Kidney epithelial cell (primary cell): ENCODE results near the gene SUN1. TPM values are rescaled to one million over a fixed set of nuclear protein-coding genes. Genes with fewer than 3 reads are reported as not detected.

Source experiments
- DNase-seq: peaks from one replicate; pipeline ENCODE4 v3.0.0-alpha.2; 2010; ENCODE audit warnings: low read depth
- H3K27me3 ChIP-seq: 2 replicates; pipeline ENCODE4 v1.6.0; 2011; ENCODE audit warnings: low read length; ENCODE audit not compliant: control insufficient read depth, insufficient read depth
- H3K36me3 ChIP-seq: 2 replicates; pipeline ENCODE4 v1.5.1; 2011; ENCODE audit warnings: low read length; ENCODE audit not compliant: control insufficient read depth, insufficient read depth
- H3K4me3 ChIP-seq: 2 replicates; pipeline ENCODE4 v1.5.1; 2011; ENCODE audit warnings: low read depth, mild to moderate bottlenecking, control low read depth, low read length
- CTCF ChIP-seq: IDR thresholded peaks from 2 replicates; pipeline ENCODE4 v1.5.1; 2011; ENCODE audit warnings: mild to moderate bottlenecking, moderate library complexity, low read length, control low read depth, inconsistent platforms; ENCODE audit not compliant: insufficient read depth, poor library complexity, severe bottlenecking
- total RNA-seq: library from RNA; depleted of rRNA; stranded (reverse); fragments of >200 nt; gene quantifications from 2 replicates; pipeline ENCODE4 v1.2.3, GENCODE V29; 2015

SUN1 gene
- total RNA-seq, 1 donor from 2014 or later: 192 TPM

- no peak for DNase-seq
- no peak for TF ChIP-seq CTCF
- Histone ChIP-seq H3K36me3 (peaks cover 2% of the 10 kb centered on the region), H3K27me3 (no peaks in the 10 kb centered on the region), H3K4me3 (no peak overlapping the region)
Observed at GRCh38 chr7:884191-885003, 52.1 kb downstream of the SUN1 start.

DNA sequence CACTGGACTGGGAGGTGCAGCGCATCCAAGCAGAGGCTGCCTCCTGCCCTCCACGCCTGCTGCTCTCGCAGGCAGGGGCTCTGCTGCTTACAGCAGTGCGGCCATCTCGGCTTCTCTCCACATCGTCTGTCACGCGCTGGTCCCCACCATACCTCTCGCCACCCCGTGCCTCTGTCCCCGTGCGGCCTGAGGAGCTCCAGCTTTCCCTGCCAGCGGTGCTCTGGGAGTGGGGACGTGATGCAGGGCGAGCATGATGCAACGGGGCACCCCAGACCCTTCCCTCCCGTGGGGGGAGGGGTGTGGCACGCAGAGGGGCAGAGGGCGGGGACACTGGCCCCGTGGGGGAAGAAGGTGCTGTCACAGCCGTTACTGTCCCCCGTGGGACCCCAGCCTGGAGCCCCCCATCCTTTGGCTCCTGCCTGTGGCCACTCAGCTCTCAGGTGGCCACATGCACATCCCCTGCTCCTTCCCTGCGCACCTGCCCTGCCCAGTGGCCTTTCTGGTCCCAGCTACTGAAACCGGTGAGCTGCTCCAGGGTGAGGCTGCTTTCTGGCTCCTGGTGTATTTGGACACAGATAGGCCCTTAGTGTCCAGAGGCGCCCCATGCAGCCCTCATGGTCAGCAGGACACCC is 53.1 kb downstream of the SUN1 start:
- no peak for DNase-seq
- no peak for TF ChIP-seq CTCF
- Histone ChIP-seq H3K4me3 (no peak overlapping the region), H3K36me3 (peaks cover 2% of the 10 kb centered on the region), H3K27me3 (no peaks in the 10 kb centered on the region)

GRCh38 chr7:885893-886625 is 53.8 kb downstream of the SUN1 start:
- H3K27me3 ChIP-seq: no peaks in the 10 kb centered on the region
- DNase-seq: no peak
- TF ChIP-seq CTCF: no peak
- H3K4me3 ChIP-seq: no peak overlapping the region
- H3K36me3 ChIP-seq: peaks cover 2% of the 10 kb centered on the region

- H3K27me3 ChIP-seq: no peaks in the 10 kb centered on the region
- H3K36me3 ChIP-seq: peaks cover 2% of the 10 kb centered on the region
- no peak for TF ChIP-seq CTCF
- no peak overlapping the region for H3K4me3 ChIP-seq
- no peak for DNase-seq
Observed at GRCh38 chr7:886626-887487, 54.6 kb downstream of the SUN1 start.

- no peak overlapping the region for H3K4me3 ChIP-seq
Observed at GRCh38 chr7:887488-887820, 55.2 kb downstream of the SUN1 start.

More at GRCh38 chr7:887488-887820, 55.2 kb downstream of the SUN1 start:
- Histone ChIP-seq H3K27me3 (no peaks in the 10 kb centered on the region), H3K36me3 (peaks cover 4% of the 10 kb centered on the region)
- no peak for DNase-seq
- TF ChIP-seq CTCF: no peak
